Activated effector memory CD4-positive, alpha-beta T cell treated with Interleukin-2 at 50 U/mL for 16 hours (primary cell): ENCODE results near the gene MMP2.

Experiments
- DNase-seq: peaks from one replicate; pipeline ENCODE4 v3.0.0-alpha.2; 2020

MMP2 gene

GRCh38 chr16:55469821-55470532 lies 9.0 kb upstream of the MMP2 start:
- no peak for DNase-seq

- DNase-seq, result no peak
Observed at GRCh38 chr16:55470533-55471371, 8.2 kb upstream of the MMP2 start.

GRCh38 chr16:55471448-55472097 lies 7.4 kb upstream of the MMP2 start:
- no peak for DNase-seq

- no peak for DNase-seq
Observed at GRCh38 chr16:55473587-55473986, 5.4 kb upstream of the MMP2 start.

- no peak for DNase-seq
Observed at GRCh38 chr16:55474821-55475220, 4.2 kb upstream of the MMP2 start.

GRCh38 chr16:55475919-55476318 lies 3.1 kb upstream of the MMP2 start:
- DNase-seq, result no peak

- no peak for DNase-seq
Observed at GRCh38 chr16:55476625-55477533, 2.1 kb upstream of the MMP2 start.

GRCh38 chr16:55477736-55478135 lies 1.3 kb upstream of the MMP2 start:
- no peak for DNase-seq

GRCh38 chr16:55479430-55480140 lies 587 bp downstream of the MMP2 start:
- no peak for DNase-seq

GRCh38 chr16:55480228-55480655 lies 1.2 kb downstream of the MMP2 start:
- DNase-seq, result no peak

- DNase-seq, result no peak
Observed at GRCh38 chr16:55481023-55481422, 2.0 kb downstream of the MMP2 start.

- no peak for DNase-seq
Observed at GRCh38 chr16:55482056-55482455, 3.1 kb downstream of the MMP2 start.

- DNase-seq, result no peak
Observed at GRCh38 chr16:55487048-55487803, 8.2 kb downstream of the MMP2 start.

- no peak for DNase-seq
Observed at GRCh38 chr16:55488306-55488705, 9.3 kb downstream of the MMP2 start.

- DNase-seq, result no peak
Observed at GRCh38 chr16:55489119-55489955, 10.3 kb downstream of the MMP2 start.

GRCh38 chr16:55489956-55490265 lies 10.9 kb downstream of the MMP2 start:
- DNase-seq, result no peak

- no peak for DNase-seq
Observed at GRCh38 chr16:55490301-55490700, 11.3 kb downstream of the MMP2 start.

- no peak for DNase-seq
Observed at GRCh38 chr16:55491691-55492090, 12.7 kb downstream of the MMP2 start.

GRCh38 chr16:55492756-55493380 lies 13.9 kb downstream of the MMP2 start:
- DNase-seq, result no peak

GRCh38 chr16:55494994-55495421 lies 16.0 kb downstream of the MMP2 start:
- DNase-seq, result no peak
